DND-41 (cell line): ENCODE data around the gene IFNAR1.

Source experiments
- ATAC-seq: fragments of 200-7000 bp; cut with Tn5 transposase; 3 replicates; pipeline ENCODE4 v1.9.1; 2021; ENCODE audit warnings: low read depth; ENCODE audit not compliant: insufficient read depth
- DNase-seq: peaks from one replicate; pipeline ENCODE4 v3.0.0-alpha.2; 2020
- H2AFZ ChIP-seq: 2 replicates; pipeline ENCODE4 v1.6.0; 2012; ENCODE audit warnings: low read depth, low read length
- H3K27ac ChIP-seq: 2 replicates; pipeline ENCODE4 v1.5.1; 2012; ENCODE audit warnings: low read length, inconsistent platforms
- H3K27me3 ChIP-seq: fragments of 200-600 bp; sonication (generic); 2 replicates; pipeline ENCODE4 v1.6.0; 2012; ENCODE audit warnings: low read length, mild to moderate bottlenecking, inconsistent platforms; ENCODE audit not compliant: insufficient read depth, poor library complexity
- H3K36me3 ChIP-seq: 2 replicates; pipeline ENCODE4 v1.5.1; 2012; ENCODE audit warnings: low read length, inconsistent platforms; ENCODE audit not compliant: insufficient read depth
- H3K4me1 ChIP-seq: 2 replicates; pipeline ENCODE4 v1.5.1; 2012; ENCODE audit warnings: mild to moderate bottlenecking, low read length; ENCODE audit not compliant: insufficient read depth
- H3K4me2 ChIP-seq: 2 replicates; pipeline ENCODE4 v1.6.0; 2012; ENCODE audit warnings: mild to moderate bottlenecking, moderate library complexity, low read length, inconsistent platforms; ENCODE audit not compliant: insufficient read depth
- H3K4me3 ChIP-seq, 2 experiments: fragments of 200-600 bp in 1 of 2; shearing (Covaris generic) in 1 of 2; 2 replicates each; pipeline ENCODE4 v1.5.1; 2012 to 2016; ENCODE audit warnings: inconsistent platforms in 2 of 2, low read length in 2 of 2, mild to moderate bottlenecking in 2 of 2, low read depth in 1 of 2, moderate library complexity in 1 of 2
- H3K79me2 ChIP-seq: 2 replicates; pipeline ENCODE4 v1.6.0; 2012; ENCODE audit warnings: low read length, inconsistent platforms; ENCODE audit not compliant: insufficient read depth
- H3K9ac ChIP-seq: 2 replicates; pipeline ENCODE4 v1.6.0; 2012; ENCODE audit warnings: low read depth, mild to moderate bottlenecking, inconsistent platforms, low read length, moderate library complexity
- H3K9me3 ChIP-seq: 2 replicates; pipeline ENCODE4 v1.5.1; 2012; ENCODE audit warnings: low read length, moderate library complexity, mild to moderate bottlenecking, inconsistent platforms; ENCODE audit not compliant: insufficient read depth, severe bottlenecking
- H4K20me1 ChIP-seq: 2 replicates; pipeline ENCODE4 v1.6.0; 2012; ENCODE audit warnings: low read length; ENCODE audit not compliant: insufficient read depth
- CTCF ChIP-seq: IDR thresholded peaks from 2 replicates; pipeline ENCODE4 v1.5.1; 2012; ENCODE audit warnings: borderline replicate concordance, low read length, moderate library complexity, mild to moderate bottlenecking; ENCODE audit not compliant: poor library complexity, severe bottlenecking; ENCODE audit errors: extremely low read depth
- EZH2 ChIP-seq: IDR thresholded peaks from 3 replicates; pipeline ENCODE4 v1.6.1; 2012; ENCODE audit warnings: borderline replicate concordance, low read depth, mild to moderate bottlenecking, moderate library complexity, low read length, inconsistent platforms; ENCODE audit not compliant: severe bottlenecking

The IFNAR1 gene

GRCh38 chr21:33293136-33293535 lies 31.6 kb upstream of the IFNAR1 start:
- Histone ChIP-seq H3K27ac (no peak overlapping the region), H3K4me1 (no peaks in the 10 kb centered on the region), H3K36me3 (peaks cover 52% of the 10 kb centered on the region), H3K79me2 (no peaks in the 10 kb centered on the region), H3K9ac (no peak overlapping the region), H2AFZ (no peak overlapping the region), H3K4me3 (no peak overlapping the region), H4K20me1 (no peaks in the 10 kb centered on the region; the same call in 1 of the 2 replicates), H3K4me2 (no peak overlapping the region), H3K9me3 (no peaks in the 10 kb centered on the region), H3K27me3 (no peaks in the 10 kb centered on the region)
- no peak for TF ChIP-seq EZH2
- no peak for TF ChIP-seq CTCF
- ATAC-seq (no peak), DNase-seq (no peak)

- H3K4me1 ChIP-seq = peaks cover 2% of the 10 kb centered on the region
These were observed 31.0 kb upstream of the IFNAR1 start for GRCh38 chr21:33293811-33294216.

GRCh38 chr21:33296156-33296555 lies 28.6 kb upstream of the IFNAR1 start:
- Histone ChIP-seq H2AFZ (no peak overlapping the region), H3K9me3 (no peaks in the 10 kb centered on the region), H3K79me2 (no peaks in the 10 kb centered on the region), H3K4me2 (no peak overlapping the region), H3K4me1 (peaks cover 23% of the 10 kb centered on the region), H3K9ac (no peak overlapping the region), H4K20me1 (no peaks in the 10 kb centered on the region; the same call in 1 of the 2 replicates), H3K36me3 (peaks cover 33% of the 10 kb centered on the region), H3K27me3 (no peaks in the 10 kb centered on the region), H3K4me3 (no peak overlapping the region), H3K27ac (no peak overlapping the region)
- ATAC-seq = no peak
- TF ChIP-seq EZH2 (no peak), CTCF (no peak)
- DNase-seq = no peak

More at GRCh38 chr21:33293811-33294216, 31.0 kb upstream of the IFNAR1 start:
- Histone ChIP-seq H3K9me3 (no peaks in the 10 kb centered on the region), H4K20me1 (no peaks in the 10 kb centered on the region; the same call in 1 of the 2 replicates), H3K4me3 (no peak overlapping the region), H3K36me3 (peaks cover 46% of the 10 kb centered on the region), H3K9ac (no peak overlapping the region), H3K27me3 (no peaks in the 10 kb centered on the region), H2AFZ (no peak overlapping the region), H3K79me2 (no peaks in the 10 kb centered on the region), H3K27ac (no peak overlapping the region), H3K4me2 (no peak overlapping the region)
- TF ChIP-seq EZH2 (no peak), CTCF (no peak)
- ATAC-seq (no peak), DNase-seq (no peak)
